GM23248 (cell line): ENCODE results near the gene KYAT1. TPM values are rescaled to one million over a fixed set of nuclear protein-coding genes. Genes with fewer than 3 reads are reported as not detected.

ENCODE experiments used
- DNase-seq: peaks from one replicate; pipeline ENCODE4 v3.0.0-alpha.2; 2015
- H2AFZ ChIP-seq: fragments of 200-600 bp; sonication (generic); 2 replicates; pipeline ENCODE4 v1.6.1; 2016; ENCODE audit warnings: antibody characterized with exemption
- H3F3A ChIP-seq: fragments of 200-600 bp; sonication (generic); 2 replicates; pipeline ENCODE4 v1.6.1; 2016; ENCODE audit warnings: mild to moderate bottlenecking, antibody characterized with exemption, mixed run types; ENCODE audit not compliant: insufficient read depth
- H3K27ac ChIP-seq: fragments of 200-600 bp; sonication (generic); 2 replicates; pipeline ENCODE4 v1.5.1; 2016; ENCODE audit warnings: mild to moderate bottlenecking
- H3K27me3 ChIP-seq: fragments of 200-600 bp; sonication (generic); replicated peaks from 2 replicates; pipeline ENCODE4 v1.6.1; 2016; ENCODE audit warnings: mild to moderate bottlenecking; ENCODE audit not compliant: insufficient read depth
- H3K36me3 ChIP-seq: fragments of 200-600 bp; sonication (generic); 2 replicates; pipeline ENCODE4 v1.6.1; 2016; ENCODE audit warnings: low read depth, mild to moderate bottlenecking
- H3K4me1 ChIP-seq: fragments of 200-600 bp; sonication (generic); 2 replicates; pipeline ENCODE4 v1.6.1; 2016; ENCODE audit warnings: mild to moderate bottlenecking; ENCODE audit not compliant: insufficient read depth
- H3K4me2 ChIP-seq: fragments of 200-600 bp; sonication (generic); one replicate; pipeline ENCODE4 v1.6.1; 2016; ENCODE audit warnings: mild to moderate bottlenecking; ENCODE audit not compliant: unreplicated experiment
- H3K4me3 ChIP-seq: fragments of 200-600 bp; sonication (generic); 2 replicates; pipeline ENCODE4 v1.5.1; 2016; ENCODE audit warnings: mild to moderate bottlenecking
- H3K79me2 ChIP-seq: fragments of 200-600 bp; sonication (generic); 2 replicates; pipeline ENCODE4 v1.6.1; 2016; ENCODE audit warnings: mild to moderate bottlenecking; ENCODE audit not compliant: insufficient read depth
- H3K9ac ChIP-seq: fragments of 200-600 bp; sonication (generic); 2 replicates; pipeline ENCODE4 v1.6.1; 2016; ENCODE audit warnings: mild to moderate bottlenecking
- H3K9me2 ChIP-seq: fragments of 200-600 bp; sonication (generic); 2 replicates; pipeline ENCODE4 v1.6.1; 2016; ENCODE audit warnings: mixed run types, mild to moderate bottlenecking, moderate library complexity; ENCODE audit not compliant: insufficient read depth
- H3K9me3 ChIP-seq: fragments of 200-600 bp; sonication (generic); one replicate; pipeline ENCODE4 v1.6.1; 2017; ENCODE audit warnings: low read depth
- H4K20me1 ChIP-seq: fragments of 200-600 bp; sonication (generic); 2 replicates; pipeline ENCODE4 v1.6.0; 2016; ENCODE audit not compliant: insufficient read depth
- EZH2 ChIP-seq: fragments of 200-600 bp; sonication (generic); IDR thresholded peaks from 2 replicates; pipeline ENCODE4 v1.6.1; 2018; ENCODE audit warnings: antibody characterized with exemption, mild to moderate bottlenecking; ENCODE audit not compliant: insufficient read depth, poor library complexity, severe bottlenecking
- EZH2phosphoT487 ChIP-seq: fragments of 200-600 bp; sonication (generic); IDR thresholded peaks from 2 replicates; pipeline ENCODE4 v1.6.1; 2018; ENCODE audit warnings: antibody characterized with exemption, moderate library complexity, mild to moderate bottlenecking, low read depth; ENCODE audit not compliant: insufficient read depth
- WGBS, 2 experiments: methylation state at CpG; one replicate each; pipeline ENCODE4 v1.1.6; 2015 to 2017; ENCODE audit warnings: low lambda C conversion rate in 2 of 2, low coverage in 1 of 2; ENCODE audit errors: missing lambda C conversion rate in 2 of 2; 5-methylcytosine and 5-hydroxymethylcytosine counted together
- in situ Hi-C: fragments of 300-500 bp; cut with MboI; formaldehyde crosslinking; loops from 2 replicates; pipeline ENCODE4 v1.15.0; 2020
- polyA plus RNA-seq: library from polyadenylated mRNA; unstranded; fragments of >200 nt; fragmentation: Nextera tagmentation; extraction: Ambion mirVana; gene quantifications from 2 replicates; pipeline ENCODE4 v1.2.1, GENCODE V29; 2016
- total RNA-seq: library from RNA; depleted of rRNA; stranded (reverse); fragments of >200 nt; shearing (Covaris generic); gene quantifications from 2 replicates; pipeline ENCODE4 v1.2.3, GENCODE V29; 2014

Gene KYAT1
- total and polyA plus RNA-seq, 2 experiments from 2014 or later = 5.1 to 5.5 TPM

GRCh38 chr9:128895556-128895955, 13.8 kb upstream of the KYAT1 start:
- 72 to 77% methylated on average over 4 of the region's 4 CpGs for WGBS, 2 experiments
- H3K4me1 ChIP-seq = peaks cover 28% of the 10 kb centered on the region
- no peak overlapping the region for H2AFZ ChIP-seq
- H3K9me3 ChIP-seq = no peaks in the 10 kb centered on the region
- in situ Hi-C loops = no loop called here
- H3F3A ChIP-seq = no peaks in the 10 kb centered on the region; the same call in 1 of the 2 replicates
- no peak for TF ChIP-seq EZH2phosphoT487
- TF ChIP-seq EZH2 = no peak
- H3K4me2 ChIP-seq = no peak overlapping the region
- H3K27me3 ChIP-seq = no peaks in the 10 kb centered on the region
- no peaks in the 10 kb centered on the region for H3K9me2 ChIP-seq
- H3K36me3 ChIP-seq = peaks cover 15% of the 10 kb centered on the region; the same call in 1 of the 2 replicates
- H3K79me2 ChIP-seq = peaks cover 96% of the 10 kb centered on the region
- H3K4me3 ChIP-seq = no peak overlapping the region
- no peak overlapping the region for H3K9ac ChIP-seq
- no peak for DNase-seq
- no peak overlapping the region for H3K27ac ChIP-seq
- no peaks in the 10 kb centered on the region for H4K20me1 ChIP-seq

GRCh38 chr9:128894764-128895163, 13.0 kb upstream of the KYAT1 start:
- Histone ChIP-seq H2AFZ (no peak overlapping the region), H3K4me3 (no peak overlapping the region), H3K9ac (no peak overlapping the region), H3K36me3 (peaks cover 15% of the 10 kb centered on the region; the same call in 1 of the 2 replicates), H3K4me1 (peaks cover 32% of the 10 kb centered on the region), H3K9me2 (no peaks in the 10 kb centered on the region), H3K27me3 (no peaks in the 10 kb centered on the region), H3K27ac (no peak overlapping the region), H3K4me2 (no peak overlapping the region), H3K79me2 (peaks cover 97% of the 10 kb centered on the region), H3F3A (no peaks in the 10 kb centered on the region; the same call in 1 of the 2 replicates), H4K20me1 (no peaks in the 10 kb centered on the region), H3K9me3 (no peaks in the 10 kb centered on the region)
- in situ Hi-C loops = no loop called here
- 89 to 100% methylated on average over 2 of the region's 2 CpGs for WGBS, 2 experiments
- no peak for DNase-seq
- no peak for TF ChIP-seq EZH2phosphoT487
- no peak for TF ChIP-seq EZH2

- in situ Hi-C loops = no loop called here
- 84 to 90% methylated on average over 8 of the region's 8 CpGs for WGBS, 2 experiments
These were observed 11.6 kb upstream of the KYAT1 start for GRCh38 chr9:128893354-128893753.

GRCh38 chr9:128892221-128892921, 10.6 kb upstream of the KYAT1 start:
- TF ChIP-seq EZH2 (no peak), EZH2phosphoT487 (no peak)
- Histone ChIP-seq H3K9ac (peak overlapping the region; percentile 82), H3K79me2 (peaks cover 100% of the 10 kb centered on the region), H4K20me1 (no peaks in the 10 kb centered on the region), H3K9me3 (no peaks in the 10 kb centered on the region), H3K27ac (peak overlapping the region; percentile 57), H3K36me3 (peaks cover 12% of the 10 kb centered on the region; the same call in 1 of the 2 replicates), H3F3A (no peaks in the 10 kb centered on the region), H3K4me3 (peak overlapping the region; percentile 49), H2AFZ (peak overlapping the region; percentile 68), H3K9me2 (no peaks in the 10 kb centered on the region), H3K4me1 (peaks cover 29% of the 10 kb centered on the region), H3K4me2 (peak overlapping the region; percentile 65), H3K27me3 (no peaks in the 10 kb centered on the region)
- in situ Hi-C loops = no loop called here
- WGBS, 2 experiments = 31 to 34% methylated on average over 15 to 17 of the region's 17 CpGs
- DNase-seq = peak; percentile 94

More at GRCh38 chr9:128893354-128893753, 11.6 kb upstream of the KYAT1 start:
- no peak overlapping the region for H3K27ac ChIP-seq
- H2AFZ ChIP-seq = no peak overlapping the region
- no peak for DNase-seq
- peaks cover 29% of the 10 kb centered on the region for H3K4me1 ChIP-seq
- H3K27me3 ChIP-seq = no peaks in the 10 kb centered on the region
- H3F3A ChIP-seq = no peaks in the 10 kb centered on the region
- H4K20me1 ChIP-seq = no peaks in the 10 kb centered on the region
- H3K9ac ChIP-seq = peak overlapping the region; percentile 82; the same call in 1 of the 2 replicates
- no peak overlapping the region for H3K4me2 ChIP-seq
- no peaks in the 10 kb centered on the region for H3K9me3 ChIP-seq
- H3K79me2 ChIP-seq = peaks cover 98% of the 10 kb centered on the region
- H3K36me3 ChIP-seq = peaks cover 15% of the 10 kb centered on the region; the same call in 1 of the 2 replicates
- no peaks in the 10 kb centered on the region for H3K9me2 ChIP-seq
- no peak for TF ChIP-seq EZH2
- TF ChIP-seq EZH2phosphoT487 = no peak
- H3K4me3 ChIP-seq = no peak overlapping the region
